H9 (cell line): Measurements from ENCODE around the gene FAT2. TPM values are rescaled to one million over a fixed set of nuclear protein-coding genes. Genes with fewer than 3 reads are reported as not detected.

ENCODE experiments used
- DNase-seq: peaks from one replicate; pipeline ENCODE4 v3.0.0-alpha.2; 2017
- H2AFZ ChIP-seq: one replicate; pipeline ENCODE4 v1.6.1; 2013; ENCODE audit warnings: mild to moderate bottlenecking, low read length, control low read depth, moderate library complexity
- H2AK5ac ChIP-seq: 2 replicates; pipeline ENCODE4 v1.6.1; 2013; ENCODE audit warnings: low read length, control low read depth, mixed read lengths; ENCODE audit not compliant: insufficient read length
- H2BK120ac ChIP-seq: one replicate; pipeline ENCODE4 v1.6.1; 2013; ENCODE audit warnings: low read depth, mild to moderate bottlenecking, low read length, control low read depth, inconsistent platforms; ENCODE audit not compliant: poor library complexity, severe bottlenecking
- H2BK12ac ChIP-seq: 2 replicates; pipeline ENCODE4 v1.6.1; 2013; ENCODE audit warnings: low read length, control low read depth, mixed read lengths, low read depth; ENCODE audit not compliant: insufficient read length
- H2BK15ac ChIP-seq: 2 replicates; pipeline ENCODE4 v1.6.1; 2013; ENCODE audit warnings: low read depth, low read length, control low read depth
- H2BK20ac ChIP-seq: one replicate; pipeline ENCODE4 v1.6.1; 2013; ENCODE audit warnings: low read depth, mild to moderate bottlenecking, low read length, control low read depth, inconsistent platforms; ENCODE audit not compliant: poor library complexity, severe bottlenecking
- H2BK5ac ChIP-seq: 2 replicates; pipeline ENCODE4 v1.6.1; 2013; ENCODE audit warnings: low read length, control low read depth, mixed read lengths; ENCODE audit not compliant: insufficient read length
- H3K14ac ChIP-seq: 2 replicates; pipeline ENCODE4 v1.6.1; 2013; ENCODE audit warnings: low read length, control low read depth; ENCODE audit not compliant: insufficient read depth
- H3K18ac ChIP-seq: 2 replicates; pipeline ENCODE4 v1.6.1; 2013; ENCODE audit warnings: low read depth, mild to moderate bottlenecking, mixed read lengths, low read length, control low read depth; ENCODE audit not compliant: insufficient read length
- H3K23ac ChIP-seq: 2 replicates; pipeline ENCODE4 v1.6.1; 2013; ENCODE audit warnings: low read length, control low read depth, mixed read lengths, low read depth; ENCODE audit not compliant: insufficient read length
- H3K23me2 ChIP-seq: 2 replicates; pipeline ENCODE4 v1.6.1; 2013; ENCODE audit warnings: low read depth, mild to moderate bottlenecking, mixed read lengths, low read length, control low read depth; ENCODE audit not compliant: insufficient read length, poor library complexity, severe bottlenecking
- H3K27ac ChIP-seq: 2 replicates; pipeline ENCODE4 v1.5.1; 2013; ENCODE audit warnings: low read length, control low read depth, mixed read lengths, low read depth; ENCODE audit not compliant: insufficient read length
- H3K27me3 ChIP-seq: 2 replicates; pipeline ENCODE4 v1.6.1; 2013; ENCODE audit warnings: low read length, control low read depth, inconsistent platforms; ENCODE audit not compliant: insufficient read depth
- H3K4ac ChIP-seq: 2 replicates; pipeline ENCODE4 v1.6.1; 2013; ENCODE audit warnings: low read depth, mild to moderate bottlenecking, control low read depth, inconsistent platforms, low read length, moderate library complexity
- H3K4me1 ChIP-seq: 2 replicates; pipeline ENCODE4 v1.6.1; 2013; ENCODE audit warnings: low read length, control low read depth, inconsistent platforms; ENCODE audit not compliant: insufficient read depth
- H3K4me2 ChIP-seq: 2 replicates; pipeline ENCODE4 v1.6.1; 2013; ENCODE audit warnings: low read length, control low read depth, mixed read lengths; ENCODE audit not compliant: insufficient read length, insufficient read depth
- H3K56ac ChIP-seq: 2 replicates; pipeline ENCODE4 v1.6.1; 2013; ENCODE audit warnings: low read depth, mild to moderate bottlenecking, mixed read lengths, low read length, control low read depth; ENCODE audit not compliant: insufficient read length
- H3K79me1 ChIP-seq: 2 replicates; pipeline ENCODE4 v1.6.1; 2013; ENCODE audit warnings: low read depth, mild to moderate bottlenecking, moderate library complexity, low read length, control low read depth, inconsistent platforms; ENCODE audit not compliant: insufficient read depth, poor library complexity, severe bottlenecking
- H3K79me2 ChIP-seq: 2 replicates; pipeline ENCODE4 v1.6.1; 2013; ENCODE audit warnings: low read length, control low read depth, inconsistent platforms; ENCODE audit not compliant: insufficient read depth
- H3K9ac ChIP-seq: 2 replicates; pipeline ENCODE4 v1.6.1; 2013; ENCODE audit warnings: low read length, control low read depth, mixed read lengths; ENCODE audit not compliant: insufficient read length; ENCODE audit errors: extremely low read depth
- H3K9me3 ChIP-seq: one replicate; pipeline ENCODE4 v1.6.1; 2013; ENCODE audit warnings: low read depth, low read length, inconsistent platforms; ENCODE audit not compliant: control insufficient read depth
- H3T11ph ChIP-seq: one replicate; pipeline ENCODE4 v1.6.1; 2013; ENCODE audit warnings: mild to moderate bottlenecking, low read length, control low read depth, inconsistent platforms
- H4K20me1 ChIP-seq: one replicate; pipeline ENCODE4 v1.6.1; 2013; ENCODE audit not compliant: control insufficient read depth, insufficient read length, insufficient read depth
- H4K5ac ChIP-seq: 2 replicates; pipeline ENCODE4 v1.6.1; 2013; ENCODE audit warnings: low read depth, mild to moderate bottlenecking, mixed read lengths, low read length, control low read depth; ENCODE audit not compliant: insufficient read length
- H4K8ac ChIP-seq: replicated peaks from 2 replicates; pipeline ENCODE4 v1.6.1; 2013; ENCODE audit warnings: low read length, control low read depth, mixed read lengths, low read depth; ENCODE audit not compliant: insufficient read length
- H4K91ac ChIP-seq: 2 replicates; pipeline ENCODE4 v1.6.1; 2013; ENCODE audit warnings: low read depth, mild to moderate bottlenecking, moderate library complexity, mixed read lengths, low read length, control low read depth; ENCODE audit not compliant: insufficient read length
- H3K27ac Mint-ChIP-seq, 3 experiments: 2 replicates in 2 of 3; 3 replicates in 1 of 3; pipeline ENCODE4 v1.8.0; 2020 to 2021; ENCODE audit warnings: mixed read lengths in 3 of 3, mild to moderate bottlenecking in 1 of 3, moderate library complexity in 1 of 3
- H3K27me3 Mint-ChIP-seq: 2 replicates; pipeline ENCODE4 v1.8.0; 2021; ENCODE audit warnings: low read depth, mild to moderate bottlenecking, moderate library complexity, mixed read lengths
- H3K36me3 Mint-ChIP-seq, 3 experiments: 2 replicates in 2 of 3; 3 replicates in 1 of 3; pipeline ENCODE4 v1.8.0; 2020 to 2021; ENCODE audit warnings: low read depth in 3 of 3, mixed read lengths in 3 of 3; ENCODE audit not compliant: insufficient read depth in 1 of 3
- H3K4me1 Mint-ChIP-seq, 2 experiments: 2 replicates each; pipeline ENCODE4 v1.8.0; 2020; ENCODE audit warnings: mixed read lengths in 2 of 2
- H3K4me3 Mint-ChIP-seq, 2 experiments: 2 replicates in 1 of 2; 3 replicates in 1 of 2; pipeline ENCODE4 v1.8.0; 2020 to 2021; ENCODE audit warnings: mild to moderate bottlenecking in 2 of 2, mixed read lengths in 2 of 2, moderate library complexity in 1 of 2
- H3K9me3 Mint-ChIP-seq, 2 experiments: 2 replicates in 1 of 2; 3 replicates in 1 of 2; pipeline ENCODE4 v1.8.0; 2020; ENCODE audit warnings: mild to moderate bottlenecking in 2 of 2, mixed read lengths in 2 of 2, moderate library complexity in 1 of 2
- WGBS: extraction: QIAGEN DNeasy Blood & Tissue Kit; methylation state at CpG from one replicate; pipeline ENCODE4 v1.1.7; 2013; ENCODE audit warnings: missing lambda C conversion rate, low lambda C conversion rate, mixed read lengths; ENCODE audit not compliant: insufficient read length; ENCODE audit errors: extremely low coverage; 5-methylcytosine and 5-hydroxymethylcytosine counted together
- total RNA-seq: library from RNA; stranded (reverse); gene quantifications from 2 replicates; pipeline ENCODE4 v1.2.1, GENCODE V29; 2021
- TF ChIP-seq, protein P1 (sequence below): fragments of 200-600 bp; sonication (generic); conservative IDR thresholded peaks from 3 replicates; pipeline ENCODE4 v1.8.0; 2021; ENCODE audit warnings: antibody characterized with exemption, mild to moderate bottlenecking

The FAT2 gene
- total RNA-seq, 1 experiment from 2014 or later = 0.15 TPM

DNA sequence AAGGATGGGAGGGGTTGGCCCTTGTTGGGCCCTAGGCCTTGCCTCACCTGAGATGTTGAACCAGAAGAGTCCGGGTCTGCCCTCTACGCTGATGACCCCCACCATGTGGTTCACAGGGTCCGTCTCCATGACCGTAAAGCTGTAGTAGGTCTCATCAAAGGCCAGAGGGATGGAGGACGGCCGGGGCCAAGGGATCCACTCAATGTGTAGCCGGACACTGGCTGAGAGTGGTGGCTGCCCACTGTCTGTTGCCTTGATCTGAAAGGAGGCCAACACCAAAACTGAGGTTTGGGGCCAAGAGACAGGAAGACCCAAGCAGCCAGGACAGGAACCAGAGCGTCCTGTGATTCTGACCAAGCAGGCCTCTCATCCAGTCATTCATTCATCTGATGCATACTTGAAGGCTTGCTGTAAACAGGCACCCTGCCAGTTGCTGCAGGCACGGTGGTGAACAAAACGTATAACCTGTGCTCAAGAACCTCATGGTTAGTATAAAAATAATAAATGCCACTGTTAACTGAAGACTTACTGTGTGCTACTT is 37.9 kb downstream of the FAT2 start:
- TF ChIP-seq, protein P1, sequence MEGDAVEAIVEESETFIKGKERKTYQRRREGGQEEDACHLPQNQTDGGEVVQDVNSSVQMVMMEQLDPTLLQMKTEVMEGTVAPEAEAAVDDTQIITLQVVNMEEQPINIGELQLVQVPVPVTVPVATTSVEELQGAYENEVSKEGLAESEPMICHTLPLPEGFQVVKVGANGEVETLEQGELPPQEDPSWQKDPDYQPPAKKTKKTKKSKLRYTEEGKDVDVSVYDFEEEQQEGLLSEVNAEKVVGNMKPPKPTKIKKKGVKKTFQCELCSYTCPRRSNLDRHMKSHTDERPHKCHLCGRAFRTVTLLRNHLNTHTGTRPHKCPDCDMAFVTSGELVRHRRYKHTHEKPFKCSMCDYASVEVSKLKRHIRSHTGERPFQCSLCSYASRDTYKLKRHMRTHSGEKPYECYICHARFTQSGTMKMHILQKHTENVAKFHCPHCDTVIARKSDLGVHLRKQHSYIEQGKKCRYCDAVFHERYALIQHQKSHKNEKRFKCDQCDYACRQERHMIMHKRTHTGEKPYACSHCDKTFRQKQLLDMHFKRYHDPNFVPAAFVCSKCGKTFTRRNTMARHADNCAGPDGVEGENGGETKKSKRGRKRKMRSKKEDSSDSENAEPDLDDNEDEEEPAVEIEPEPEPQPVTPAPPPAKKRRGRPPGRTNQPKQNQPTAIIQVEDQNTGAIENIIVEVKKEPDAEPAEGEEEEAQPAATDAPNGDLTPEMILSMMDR = no peak
- H3K27ac Mint-ChIP-seq = no peak overlapping the region
- Histone ChIP-seq H3K4me2 (no peak overlapping the region), H2BK120ac (no peak overlapping the region), H3K9me3 (no peaks in the 10 kb centered on the region), H2AK5ac (no peak overlapping the region), H3K23ac (no peak overlapping the region), H4K20me1 (no peaks in the 10 kb centered on the region), H3K27me3 (no peaks in the 10 kb centered on the region), H2AFZ (no peak overlapping the region), H4K8ac (no peak overlapping the region), H3K23me2 (no peaks in the 10 kb centered on the region), H2BK5ac (no peak overlapping the region), H4K5ac (no peak overlapping the region), H3K9ac (no peak overlapping the region), H3K27ac (no peak overlapping the region), H4K91ac (no peak overlapping the region), H3K79me2 (no peaks in the 10 kb centered on the region), H3T11ph (no peak overlapping the region), H3K18ac (no peak overlapping the region), H3K79me1 (no peaks in the 10 kb centered on the region), H3K56ac (no peak overlapping the region), H3K14ac (no peak overlapping the region; the same call in 1 of the 2 replicates), H2BK12ac (no peak overlapping the region), H2BK20ac (no peak overlapping the region), H2BK15ac (no peak overlapping the region), H3K4ac (no peak overlapping the region), H3K4me1 (no peaks in the 10 kb centered on the region)
- H3K4me1 Mint-ChIP-seq = peaks cover 0 to 2% of the 10 kb centered on the region in 2 experiments; a peak in 1 of 4 replicates
- no peak for DNase-seq
- H3K4me3 Mint-ChIP-seq = no peak overlapping the region
- H3K36me3 Mint-ChIP-seq = no peaks in the 10 kb centered on the region
- WGBS = no CpG with 5 or more reads among the region's 10 CpGs
- H3K27me3 Mint-ChIP-seq = peaks cover 5% of the 10 kb centered on the region; the same call in 1 of the 2 replicates
- no peaks in the 10 kb centered on the region for H3K9me3 Mint-ChIP-seq
